Activated CD8-positive, alpha-beta memory T cell treated with anti-CD3 and anti-CD28 coated beads, Interleukin-2, amount 50 U/mL, for 4 hours (primary cell): ENCODE data around the gene CCL24.
"Not testable (repeated sequence)": the region's sequence is repeated elsewhere in the genome, so short reads cannot be mapped to it uniquely, and the experiment has no call there.

Source experiments
- DNase-seq: peaks from one replicate; pipeline ENCODE4 v3.0.0-alpha.2; 2020

CCL24 gene

GRCh38 chr7:75813781-75814236, at the start of gene CCL24:
Gene CCL24, minus strand, starts transcription at chr7:75813806. Its CDS starts 91 bp downstream, at chr7:75813715.
- DNase-seq = no peak

- DNase-seq = no peak
These were observed 48.0 kb upstream of the CCL24 start for GRCh38 chr7:75861636-75862035.

GRCh38 chr7:75858410-75858809, 44.8 kb upstream of the CCL24 start:
- no peak for DNase-seq

DNA sequence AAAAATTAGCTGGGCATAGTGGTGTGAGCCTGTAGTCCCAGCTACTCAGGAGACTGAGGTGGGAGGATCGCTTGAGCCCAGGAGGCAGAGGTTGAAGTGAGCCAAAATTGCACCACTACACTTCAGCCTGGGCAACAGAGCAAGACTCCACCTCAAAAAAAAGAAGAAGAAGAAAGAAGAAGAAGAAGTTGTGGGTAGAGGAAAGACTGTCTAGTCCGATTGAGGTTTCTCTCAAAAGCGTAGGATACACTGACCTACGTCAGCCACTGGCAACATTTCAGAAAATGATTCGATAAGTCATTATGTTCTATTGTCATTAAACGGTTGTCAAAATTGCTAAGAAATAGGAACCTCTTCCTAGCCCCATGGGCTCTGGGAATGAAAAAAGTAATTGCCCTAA, 42.9 kb upstream of the CCL24 start:
- no peak for DNase-seq

DNA sequence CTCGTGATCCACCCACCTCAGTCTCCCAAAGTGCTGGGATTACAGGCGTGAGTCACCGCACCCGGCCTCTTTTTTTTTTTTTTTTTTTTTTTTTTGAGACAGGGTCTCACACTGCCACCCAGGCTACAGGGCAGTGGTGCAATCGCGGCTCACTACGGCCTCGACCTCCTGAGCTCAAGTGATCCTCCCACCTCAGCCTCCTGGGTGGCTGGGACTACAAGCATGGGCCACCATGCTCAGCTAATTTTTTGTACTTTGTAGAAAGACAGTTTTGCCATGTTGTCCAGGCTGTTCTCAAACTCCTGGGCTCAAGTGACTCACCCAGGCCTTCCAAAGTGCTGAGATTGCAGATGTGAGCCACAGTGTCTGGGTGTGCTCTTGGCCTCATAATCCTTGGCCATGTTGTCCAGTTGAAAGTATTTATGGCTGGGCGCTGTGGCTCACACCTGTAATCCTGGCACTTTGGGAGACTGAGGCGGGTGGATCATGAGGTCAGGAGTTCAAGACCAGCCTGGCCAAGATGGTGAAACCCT, 41.3 kb upstream of the CCL24 start:
- not testable (repeated sequence) for DNase-seq

GRCh38 chr7:75854233-75854632, 40.6 kb upstream of the CCL24 start:
- no peak for DNase-seq

DNA sequence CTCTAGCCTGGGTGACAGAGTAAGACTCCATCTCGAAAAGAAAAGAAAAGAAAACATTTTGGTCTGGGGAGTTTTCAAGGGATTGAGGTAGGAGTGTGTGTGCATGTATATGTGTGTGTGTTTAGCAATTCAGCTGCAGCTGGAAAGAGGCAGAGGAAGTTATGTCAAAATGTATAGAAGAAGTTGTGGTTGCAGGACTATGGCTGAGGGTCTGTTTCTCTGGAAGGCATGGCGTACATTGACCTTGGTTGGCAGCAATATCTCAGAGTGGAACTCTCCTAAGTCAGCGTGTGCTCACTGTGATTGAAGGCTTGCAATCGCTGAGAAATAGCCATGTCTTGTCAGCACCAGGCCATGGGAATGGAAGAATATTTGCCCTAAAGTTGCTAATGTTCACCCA, 36.6 kb upstream of the CCL24 start:
- DNase-seq = no peak

DNA sequence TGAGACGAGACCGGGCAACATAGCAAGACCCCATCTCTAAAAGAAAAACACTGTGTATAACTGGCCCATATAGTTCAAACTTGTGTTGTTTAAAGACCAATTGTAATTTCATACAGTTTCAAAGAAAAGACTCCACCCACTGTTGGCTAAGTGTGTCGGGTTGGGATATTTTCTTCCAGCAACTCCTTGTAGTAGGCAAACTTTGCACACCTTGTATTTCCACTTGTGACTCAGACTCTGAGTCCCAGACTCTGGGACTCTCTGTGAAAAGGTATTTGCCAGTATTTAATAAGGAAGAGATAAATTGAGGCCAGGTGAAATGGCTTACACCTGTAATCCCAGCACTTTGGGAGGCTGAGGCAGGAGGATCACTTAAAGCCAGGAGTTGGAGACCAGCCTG, 36.0 kb upstream of the CCL24 start:
- DNase-seq = no peak

DNA sequence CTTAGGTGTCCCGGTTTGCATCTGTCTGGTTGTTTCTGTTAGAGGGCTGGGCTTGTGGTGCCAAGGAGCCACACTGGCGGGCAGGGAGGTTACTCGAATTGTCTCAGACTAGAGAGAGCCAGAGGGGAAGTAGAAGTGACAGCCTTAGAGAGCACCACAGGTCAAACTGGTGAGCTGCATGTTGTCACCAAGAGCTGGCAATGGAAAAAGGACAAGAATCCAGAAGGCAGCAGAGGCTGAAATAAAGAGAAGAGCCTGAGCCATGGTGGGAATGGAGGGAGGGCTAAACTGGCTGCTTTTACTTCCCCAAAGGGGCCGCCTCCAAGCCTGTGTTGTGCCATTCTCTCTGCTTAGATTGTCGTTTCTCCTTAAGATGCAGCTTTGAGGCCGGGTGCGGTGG, 34.1 kb upstream of the CCL24 start:
- no peak for DNase-seq

DNA sequence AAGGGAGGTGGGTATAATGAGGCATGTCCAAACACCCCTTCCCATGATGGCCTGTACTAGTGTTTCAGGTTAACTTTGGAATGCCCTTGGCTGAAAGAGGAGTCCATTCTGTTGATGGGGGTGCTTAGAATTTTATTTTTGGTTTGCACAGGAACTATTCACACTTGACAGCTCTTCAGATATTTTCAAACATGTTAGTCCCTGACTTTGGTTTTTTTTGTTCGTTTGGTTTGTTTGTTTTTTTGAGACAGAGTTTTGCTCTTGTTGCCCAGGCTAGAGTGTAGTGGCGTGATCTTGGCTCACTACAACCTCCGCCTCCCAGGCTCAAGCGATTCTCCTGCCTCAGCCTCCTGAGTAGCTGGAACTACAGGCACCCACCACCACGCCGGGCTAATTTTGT, 31.5 kb upstream of the CCL24 start:
- not testable (repeated sequence) for DNase-seq

GRCh38 chr7:75844158-75844557, 30.6 kb upstream of the CCL24 start:
- no peak for DNase-seq

DNA sequence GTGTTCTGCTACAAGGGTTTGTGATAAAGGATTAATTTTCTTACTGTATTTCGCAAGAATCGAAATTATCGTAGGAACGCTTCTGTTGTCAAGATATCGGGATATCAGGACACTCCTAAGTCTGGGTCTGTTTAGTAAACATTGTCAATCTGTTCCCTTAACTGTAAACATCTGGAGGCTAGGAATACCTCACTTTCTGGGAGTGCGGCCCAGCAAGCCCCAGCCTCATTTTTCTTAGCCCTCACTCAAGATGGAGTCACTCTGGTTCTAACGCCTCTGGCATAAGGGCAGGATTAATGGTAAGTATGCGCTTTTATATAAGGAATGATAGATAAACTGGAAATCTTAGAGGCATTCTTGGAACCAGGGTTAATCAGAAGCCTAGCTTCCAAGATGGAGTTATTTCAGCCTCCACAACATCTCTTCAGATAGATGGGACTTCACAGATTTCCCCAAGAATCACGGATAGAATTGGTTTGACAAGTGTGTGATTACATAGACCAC, 30.1 kb upstream of the CCL24 start:
- no peak for DNase-seq

GRCh38 chr7:75842836-75843446, 29.3 kb upstream of the CCL24 start:
- no peak for DNase-seq

GRCh38 chr7:75840029-75840428, 26.4 kb upstream of the CCL24 start:
- no peak for DNase-seq

DNA sequence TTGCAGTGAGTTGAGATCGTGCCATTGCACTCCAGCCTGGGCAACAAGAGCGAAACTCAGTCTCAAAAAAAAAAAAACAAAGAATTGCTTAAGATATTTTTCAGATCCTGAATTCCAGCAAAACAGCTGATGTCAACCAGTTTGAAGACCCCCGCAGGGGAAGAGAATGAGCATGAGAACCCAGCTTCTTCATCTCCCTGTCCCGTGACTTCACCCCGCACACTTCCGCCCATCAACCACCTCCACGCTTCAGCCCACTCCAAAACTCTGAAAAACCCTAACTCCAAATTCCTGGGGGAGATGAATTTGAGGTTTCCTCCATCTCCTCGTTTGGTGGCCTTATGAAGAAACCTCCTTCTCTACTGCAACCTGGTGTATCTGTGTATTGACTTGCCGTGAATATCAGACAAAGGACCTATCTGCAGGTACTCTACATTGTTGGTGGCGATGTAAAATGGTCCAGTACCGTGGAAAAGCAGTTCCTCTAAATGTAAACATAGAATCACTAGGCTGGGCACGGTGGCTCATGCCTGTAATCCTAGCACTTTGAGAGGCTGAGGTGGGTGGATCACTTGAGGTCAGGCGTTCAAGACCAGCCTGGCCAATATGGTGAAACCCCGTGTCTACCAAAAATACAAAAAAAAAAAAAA, 24.8 kb upstream of the CCL24 start:
- not testable (repeated sequence) for DNase-seq

- no peak for DNase-seq
These were observed 23.2 kb upstream of the CCL24 start for GRCh38 chr7:75836798-75837197.

- no peak for DNase-seq
These were observed 22.2 kb upstream of the CCL24 start for GRCh38 chr7:75835688-75836285.

DNA sequence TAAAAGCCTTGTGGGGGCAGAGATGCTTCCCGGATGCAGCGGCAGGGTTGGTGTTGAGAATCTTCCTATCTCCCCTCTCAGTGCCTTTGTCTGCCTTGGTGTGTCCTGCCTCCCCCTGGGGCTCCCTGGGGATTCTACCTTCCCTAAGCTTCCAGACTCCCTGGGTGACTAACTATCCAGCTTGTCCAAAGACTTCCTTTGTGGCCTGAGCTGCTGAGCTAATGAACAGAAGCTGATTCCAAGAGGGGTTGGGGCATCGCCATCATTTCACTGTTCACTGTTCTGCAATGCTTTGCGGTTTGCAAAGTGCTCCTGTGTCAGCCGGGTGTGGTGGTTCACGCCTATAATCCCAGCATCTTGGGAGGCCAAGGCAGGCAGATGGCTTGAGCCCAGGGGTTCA, 20.1 kb upstream of the CCL24 start:
- DNase-seq = not testable (repeated sequence)

DNA sequence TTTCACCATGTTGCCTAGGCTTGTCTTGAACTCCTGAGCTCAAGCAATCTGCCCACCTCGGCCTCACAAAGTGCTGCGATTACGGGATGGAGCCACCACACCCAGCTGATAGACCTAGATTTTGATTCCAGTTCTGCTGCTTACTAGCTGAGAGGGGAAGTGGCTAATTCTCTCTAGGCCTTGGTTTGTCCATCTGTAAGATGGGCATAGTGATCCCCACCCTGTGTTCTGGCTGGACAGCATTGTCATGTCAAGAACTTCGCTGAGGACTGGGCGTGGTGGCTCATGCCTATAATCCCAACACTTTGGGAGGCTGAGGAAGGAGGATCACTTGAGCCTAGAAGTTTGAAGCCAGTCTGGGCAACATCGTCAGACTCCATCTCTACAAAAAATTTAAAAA, 17.4 kb upstream of the CCL24 start:
- DNase-seq = no peak

DNA sequence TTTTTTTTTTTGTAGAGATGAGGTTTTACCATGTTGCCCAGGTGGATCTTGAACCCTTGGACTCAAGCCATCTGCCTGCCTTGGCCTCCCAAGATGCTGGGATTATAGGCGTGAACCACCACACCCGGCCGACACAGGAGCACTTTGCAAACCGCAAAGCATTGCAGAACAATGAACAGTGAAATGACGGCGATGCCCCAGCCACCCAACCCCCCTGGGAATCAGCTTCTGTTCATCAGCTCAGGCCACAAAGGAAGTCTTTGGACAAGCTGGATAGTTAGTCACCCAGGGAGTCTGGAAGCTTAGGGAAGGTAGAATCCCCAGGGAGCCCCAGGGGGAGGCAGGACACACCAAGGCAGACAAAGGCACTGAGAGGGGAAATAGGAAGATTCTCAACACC, 16.1 kb upstream of the CCL24 start:
- not testable (repeated sequence) for DNase-seq

DNA sequence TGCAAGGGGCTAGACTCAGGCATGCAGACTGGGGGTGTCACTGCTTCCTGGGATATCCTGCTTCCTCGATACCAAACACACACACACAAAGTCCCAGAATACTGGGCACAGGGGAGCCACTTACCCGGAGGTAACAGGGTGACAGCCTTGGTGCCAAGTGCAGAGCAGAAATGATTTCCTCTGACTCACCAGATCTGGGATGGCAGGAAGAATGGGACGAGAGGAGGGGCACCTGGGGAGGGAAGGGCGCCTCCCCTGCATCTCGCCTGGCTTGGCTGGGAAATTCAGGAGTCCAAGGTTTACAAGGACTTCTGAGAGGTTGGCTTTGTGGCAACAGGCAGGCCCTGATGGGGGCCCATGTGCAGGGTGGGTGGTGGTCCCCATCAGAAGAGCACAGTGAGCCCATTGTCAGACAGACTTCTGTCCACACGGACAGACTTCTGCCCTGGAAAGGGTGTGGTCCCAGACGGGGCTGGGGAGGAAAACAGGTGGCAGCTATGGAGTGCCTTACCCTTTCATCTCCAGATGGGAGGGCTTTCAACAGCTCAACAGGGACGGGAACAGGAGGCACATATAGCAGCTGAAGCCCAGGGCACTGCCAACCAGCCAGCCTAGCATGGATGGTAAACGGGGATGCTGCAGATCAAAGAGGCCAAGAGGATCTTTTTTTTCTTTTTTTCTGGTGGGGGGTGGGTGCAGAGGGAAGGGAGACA, 9.7 kb upstream of the CCL24 start:
- no peak for DNase-seq

DNA sequence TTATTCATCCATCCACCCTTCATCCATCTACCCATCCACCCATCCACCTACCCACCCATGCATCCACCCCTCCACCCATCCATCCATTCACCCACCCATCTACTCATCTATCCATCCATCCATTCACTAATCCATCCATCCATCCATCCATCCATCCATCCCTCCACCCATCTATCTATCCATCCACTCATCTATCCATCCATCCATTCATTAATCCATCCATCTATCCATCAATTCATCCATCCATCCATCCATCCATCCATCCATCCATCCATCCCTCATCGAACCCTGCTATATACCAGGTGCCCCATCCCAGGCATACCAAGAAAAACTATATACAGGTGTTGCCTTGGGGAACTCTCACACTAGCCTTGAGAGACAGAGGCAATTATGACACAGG, 7.1 kb upstream of the CCL24 start:
- DNase-seq = no peak

GRCh38 chr7:75819711-75820110, 6.1 kb upstream of the CCL24 start:
- no peak for DNase-seq
